Measurements from ENCODE around the gene DRAP1.

DRAP1 gene

GRCh38 chr11:65884716-65885092 is 34.5 kb upstream of the DRAP1 start:
- TF ChIP-seq, protein P1, sequence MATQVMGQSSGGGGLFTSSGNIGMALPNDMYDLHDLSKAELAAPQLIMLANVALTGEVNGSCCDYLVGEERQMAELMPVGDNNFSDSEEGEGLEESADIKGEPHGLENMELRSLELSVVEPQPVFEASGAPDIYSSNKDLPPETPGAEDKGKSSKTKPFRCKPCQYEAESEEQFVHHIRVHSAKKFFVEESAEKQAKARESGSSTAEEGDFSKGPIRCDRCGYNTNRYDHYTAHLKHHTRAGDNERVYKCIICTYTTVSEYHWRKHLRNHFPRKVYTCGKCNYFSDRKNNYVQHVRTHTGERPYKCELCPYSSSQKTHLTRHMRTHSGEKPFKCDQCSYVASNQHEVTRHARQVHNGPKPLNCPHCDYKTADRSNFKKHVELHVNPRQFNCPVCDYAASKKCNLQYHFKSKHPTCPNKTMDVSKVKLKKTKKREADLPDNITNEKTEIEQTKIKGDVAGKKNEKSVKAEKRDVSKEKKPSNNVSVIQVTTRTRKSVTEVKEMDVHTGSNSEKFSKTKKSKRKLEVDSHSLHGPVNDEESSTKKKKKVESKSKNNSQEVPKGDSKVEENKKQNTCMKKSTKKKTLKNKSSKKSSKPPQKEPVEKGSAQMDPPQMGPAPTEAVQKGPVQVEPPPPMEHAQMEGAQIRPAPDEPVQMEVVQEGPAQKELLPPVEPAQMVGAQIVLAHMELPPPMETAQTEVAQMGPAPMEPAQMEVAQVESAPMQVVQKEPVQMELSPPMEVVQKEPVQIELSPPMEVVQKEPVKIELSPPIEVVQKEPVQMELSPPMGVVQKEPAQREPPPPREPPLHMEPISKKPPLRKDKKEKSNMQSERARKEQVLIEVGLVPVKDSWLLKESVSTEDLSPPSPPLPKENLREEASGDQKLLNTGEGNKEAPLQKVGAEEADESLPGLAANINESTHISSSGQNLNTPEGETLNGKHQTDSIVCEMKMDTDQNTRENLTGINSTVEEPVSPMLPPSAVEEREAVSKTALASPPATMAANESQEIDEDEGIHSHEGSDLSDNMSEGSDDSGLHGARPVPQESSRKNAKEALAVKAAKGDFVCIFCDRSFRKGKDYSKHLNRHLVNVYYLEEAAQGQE (IDR thresholded peaks at IDR 0.05; ENCODE audit: low read depth) = no peak
- no peak for TF ChIP-seq ZBTB7A (IDR thresholded peaks at IDR 0.05; ENCODE audit: low read depth)
- peak; percentile 87 for TF ChIP-seq RAD21 (IDR thresholded peaks at IDR 0.05; ENCODE audit: low read depth)
- TF ChIP-seq TCF12 (IDR thresholded peaks at IDR 0.05; ENCODE audit: low read depth) = no peak
- TF ChIP-seq EP300 (IDR thresholded peaks at IDR 0.05; ENCODE audit: borderline replicate concordance) = no peak
- no peak for TF ChIP-seq NFIC (IDR thresholded peaks at IDR 0.05)

- TF ChIP-seq EP300 (IDR thresholded peaks at IDR 0.05; ENCODE audit: borderline replicate concordance) (no peak), FOXM1 (IDR thresholded peaks at IDR 0.05; ENCODE audit: borderline replicate concordance, low read depth) (no peak), EGR1 (IDR thresholded peaks at IDR 0.05) (no peak), MAX (IDR thresholded peaks at IDR 0.05) (no peak), NFIC (IDR thresholded peaks at IDR 0.05) (no peak), TAF1 (IDR thresholded peaks at IDR 0.05; ENCODE audit: low read depth) (no peak)
- TF ChIP-seq, protein P2, sequence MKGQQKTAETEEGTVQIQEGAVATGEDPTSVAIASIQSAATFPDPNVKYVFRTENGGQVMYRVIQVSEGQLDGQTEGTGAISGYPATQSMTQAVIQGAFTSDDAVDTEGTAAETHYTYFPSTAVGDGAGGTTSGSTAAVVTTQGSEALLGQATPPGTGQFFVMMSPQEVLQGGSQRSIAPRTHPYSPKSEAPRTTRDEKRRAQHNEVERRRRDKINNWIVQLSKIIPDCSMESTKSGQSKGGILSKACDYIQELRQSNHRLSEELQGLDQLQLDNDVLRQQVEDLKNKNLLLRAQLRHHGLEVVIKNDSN (IDR thresholded peaks at IDR 0.05) = no peak
- TF ChIP-seq, protein P1 (IDR thresholded peaks at IDR 0.05; ENCODE audit: low read depth) = no peak
Observed at GRCh38 chr11:65885231-65885630, 34.0 kb upstream of the DRAP1 start.

GRCh38 chr11:65885808-65886536 is 33.3 kb upstream of the DRAP1 start:
- TF ChIP-seq CEBPB (IDR thresholded peaks at IDR 0.05) (no peak), TAF1 (IDR thresholded peaks at IDR 0.05; ENCODE audit: low read depth) (no peak), YY1 (IDR thresholded peaks at IDR 0.05; ENCODE audit: low read depth) (no peak), MAX (IDR thresholded peaks at IDR 0.05) (no peak), FOXM1 (IDR thresholded peaks at IDR 0.05; ENCODE audit: borderline replicate concordance, low read depth) (no peak), TEAD4 (IDR thresholded peaks at IDR 0.05) (no peak), TCF12 (IDR thresholded peaks at IDR 0.05; ENCODE audit: low read depth) (no peak), EP300 (IDR thresholded peaks at IDR 0.05; ENCODE audit: borderline replicate concordance) (no peak)
- TF ChIP-seq, protein P1 (IDR thresholded peaks at IDR 0.05; ENCODE audit: low read depth) = no peak

- TF ChIP-seq, protein P2 (IDR thresholded peaks at IDR 0.05) = no peak
- TF ChIP-seq CEBPB (IDR thresholded peaks at IDR 0.05) (no peak), RAD21 (IDR thresholded peaks at IDR 0.05; ENCODE audit: low read depth) (no peak), FOXM1 (IDR thresholded peaks at IDR 0.05; ENCODE audit: borderline replicate concordance, low read depth) (no peak), CREB1 (IDR thresholded peaks at IDR 0.05; ENCODE audit: low read depth) (no peak), ZBTB7A (IDR thresholded peaks at IDR 0.05; ENCODE audit: low read depth) (no peak), EGR1 (IDR thresholded peaks at IDR 0.05) (no peak), NFIC (IDR thresholded peaks at IDR 0.05) (no peak), TAF1 (IDR thresholded peaks at IDR 0.05; ENCODE audit: low read depth) (no peak), TEAD4 (IDR thresholded peaks at IDR 0.05) (no peak), YY1 (IDR thresholded peaks at IDR 0.05; ENCODE audit: low read depth) (no peak), TCF12 (IDR thresholded peaks at IDR 0.05; ENCODE audit: low read depth) (no peak), EP300 (IDR thresholded peaks at IDR 0.05; ENCODE audit: borderline replicate concordance) (no peak), MAX (IDR thresholded peaks at IDR 0.05) (no peak)
- TF ChIP-seq, protein P1 (IDR thresholded peaks at IDR 0.05; ENCODE audit: low read depth) = no peak
Observed at GRCh38 chr11:65886826-65887722, 32.2 kb upstream of the DRAP1 start.
